ENCODE measurements around the gene KNG1. TPM values are rescaled to one million over a fixed set of nuclear protein-coding genes. Genes with fewer than 3 reads are reported as not detected.
"Not testable (repeated sequence)": the region's sequence is repeated elsewhere in the genome, so short reads cannot be mapped to it uniquely, and the experiment has no call there.

Gene KNG1
- total RNA-seq, 5 donors from 2014 or later (not counting 1 experiment from before 2014, with no cell fraction given): 0.22 to 0.47 (median 0.30) TPM; not detected in 2

GRCh38 chr3:186679151-186679550, 38.0 kb upstream of the KNG1 start:
- peaks cover 55 to 62% of the 10 kb centered on the region in 2 donors for H3K27me3 Mint-ChIP-seq
- no peak overlapping the region for H3K4me3 ChIP-seq (ENCODE audit: control insufficient read depth in 1 of 2, extremely low read depth in 1 of 2, low read length in 1 of 2)
- DNase-seq (no peak), ATAC-seq (replicated peaks in 1 of 4) (no peak)
- H3K4me3 Mint-ChIP-seq: no peak overlapping the region
- no peaks in the 10 kb centered on the region for H3K4me1 Mint-ChIP-seq
- H3K9me3 Mint-ChIP-seq: peaks cover 0 to 6% (median 0%) of the 10 kb centered on the region in 3 donors
- ChIA-PET POLR2A (interaction anchor here in 1 of 2 donors (0.6 kb wide), 2 partner anchors 11 to 78 kb away, joined by 3 read pairs; no protein-coding TSS in a partner anchor), CTCF (no interaction called here)
- WGBS (ENCODE audit: insufficient coverage): no CpG with 5 or more reads among the region's 1 CpG
- H3K27ac ChIP-seq (ENCODE audit: low read length): no peak overlapping the region
- no peaks in the 10 kb centered on the region for H3K36me3 Mint-ChIP-seq
- no peaks in the 10 kb centered on the region for H3K36me3 ChIP-seq (ENCODE audit: control insufficient read depth in 2 of 2, extremely low read depth in 1 of 2, insufficient read depth in 1 of 2, low read length in 1 of 2)
- H3K4me1 ChIP-seq (ENCODE audit: control insufficient read depth in 1 of 2, extremely low read depth in 1 of 2, insufficient read depth in 2 of 2, low read length in 2 of 2): no peaks in the 10 kb centered on the region
- H3K27ac Mint-ChIP-seq: no peak overlapping the region
- no peaks in the 10 kb centered on the region for H3K9me3 ChIP-seq
- peaks cover 6 to 15% of the 10 kb centered on the region in 2 experiments for H3K27me3 ChIP-seq (replicated peaks in 1 of 2; ENCODE audit: control insufficient read depth in 2 of 2, extremely low read depth in 1 of 2, insufficient read depth in 2 of 2, low read length in 1 of 2)

- H3K36me3 ChIP-seq (ENCODE audit: control insufficient read depth in 2 of 2, extremely low read depth in 1 of 2, insufficient read depth in 1 of 2, low read length in 1 of 2): no peaks in the 10 kb centered on the region
- CTCF ChIA-PET: no interaction called here
- H3K4me3 ChIP-seq (ENCODE audit: control insufficient read depth in 1 of 2, extremely low read depth in 1 of 2, low read length in 1 of 2): no peak overlapping the region
- peaks cover 0 to 2% of the 10 kb centered on the region in 2 experiments for H3K4me1 ChIP-seq (ENCODE audit: control insufficient read depth in 1 of 2, extremely low read depth in 1 of 2, insufficient read depth in 2 of 2, low read length in 2 of 2)
- H3K27ac ChIP-seq (ENCODE audit: low read length): no peak overlapping the region
- H3K4me1 Mint-ChIP-seq: no peaks in the 10 kb centered on the region
- DNase-seq (no peak), ATAC-seq (replicated peaks in 1 of 4) (no peak)
- H3K4me3 Mint-ChIP-seq: no peak overlapping the region
- H3K27me3 ChIP-seq (replicated peaks in 1 of 2; ENCODE audit: control insufficient read depth in 2 of 2, extremely low read depth in 1 of 2, insufficient read depth in 2 of 2, low read length in 1 of 2): peaks cover 2 to 18% of the 10 kb centered on the region in 2 experiments
- 100% methylated on average over 1 of the region's 1 CpG for WGBS (ENCODE audit: insufficient coverage)
- H3K9me3 Mint-ChIP-seq: peaks cover 7 to 16% (median 11%) of the 10 kb centered on the region in 3 donors
- H3K9me3 ChIP-seq: no peaks in the 10 kb centered on the region
- POLR2A ChIA-PET: no interaction called here
- no peak overlapping the region for H3K27ac Mint-ChIP-seq
- no peaks in the 10 kb centered on the region for H3K36me3 Mint-ChIP-seq
- peaks cover 58 to 62% of the 10 kb centered on the region in 2 donors for H3K27me3 Mint-ChIP-seq
These were observed 36.3 kb upstream of the KNG1 start for GRCh38 chr3:186680869-186681268.

GRCh38 chr3:186682812-186683211, 34.3 kb upstream of the KNG1 start:
- DNase-seq: no peak
- WGBS (ENCODE audit: insufficient coverage): 92% methylated on average over 2 of the region's 3 CpGs
- CTCF ChIA-PET: no interaction called here

GRCh38 chr3:186683979-186684378, 33.2 kb upstream of the KNG1 start:
- 52% methylated on average over 2 of the region's 3 CpGs for WGBS (ENCODE audit: insufficient coverage)
- ChIA-PET POLR2A (no interaction called here), CTCF (interaction anchor here in 1 of 2 donors (0.5 kb wide), 1 partner anchor 500 kb away, joined by 3 read pairs; no protein-coding TSS in a partner anchor)
- ATAC-seq (replicated peaks in 1 of 4) (no peak), DNase-seq (peak in 1 of 35 experiments; percentile 5)
- H3K4me3 ChIP-seq (ENCODE audit: control insufficient read depth in 1 of 2, extremely low read depth in 1 of 2, low read length in 1 of 2): no peak overlapping the region
- peaks cover 0 to 11% of the 10 kb centered on the region in 2 experiments for H3K4me1 ChIP-seq (ENCODE audit: control insufficient read depth in 1 of 2, extremely low read depth in 1 of 2, insufficient read depth in 2 of 2, low read length in 2 of 2)
- no peaks in the 10 kb centered on the region for H3K36me3 ChIP-seq (ENCODE audit: control insufficient read depth in 2 of 2, extremely low read depth in 1 of 2, insufficient read depth in 1 of 2, low read length in 1 of 2)
- Mint-ChIP-seq H3K27me3 (peaks cover 52 to 65% of the 10 kb centered on the region in 2 donors), H3K36me3 (peaks cover 4% of the 10 kb centered on the region), H3K9me3 (peaks cover 7 to 18% (median 16%) of the 10 kb centered on the region in 3 donors), H3K27ac (no peak overlapping the region), H3K4me3 (no peak overlapping the region), H3K4me1 (peaks cover 0 to 5% (median 0%) of the 10 kb centered on the region in 3 donors)
- peaks cover 2 to 10% of the 10 kb centered on the region in 2 experiments for H3K27me3 ChIP-seq (replicated peaks in 1 of 2; ENCODE audit: control insufficient read depth in 2 of 2, extremely low read depth in 1 of 2, insufficient read depth in 2 of 2, low read length in 1 of 2)
- no peak overlapping the region for H3K27ac ChIP-seq (ENCODE audit: low read length)
- H3K9me3 ChIP-seq: no peaks in the 10 kb centered on the region

More at GRCh38 chr3:186682812-186683211, 34.3 kb upstream of the KNG1 start:
- Mint-ChIP-seq H3K36me3 (peaks cover 4% of the 10 kb centered on the region), H3K27me3 (peaks cover 54 to 66% of the 10 kb centered on the region in 2 donors), H3K27ac (no peak overlapping the region), H3K4me1 (peaks cover 0 to 5% (median 0%) of the 10 kb centered on the region in 3 donors), H3K9me3 (peaks cover 7 to 18% (median 16%) of the 10 kb centered on the region in 3 donors), H3K4me3 (no peak overlapping the region)
- no peaks in the 10 kb centered on the region for H3K36me3 ChIP-seq (ENCODE audit: control insufficient read depth in 2 of 2, extremely low read depth in 1 of 2, insufficient read depth in 1 of 2, low read length in 1 of 2)
- POLR2A ChIA-PET: no interaction called here
- no peaks in the 10 kb centered on the region for H3K9me3 ChIP-seq
- peaks cover 0 to 11% of the 10 kb centered on the region in 2 experiments for H3K4me1 ChIP-seq (ENCODE audit: control insufficient read depth in 1 of 2, extremely low read depth in 1 of 2, insufficient read depth in 2 of 2, low read length in 2 of 2)
- no peak overlapping the region for H3K4me3 ChIP-seq (ENCODE audit: control insufficient read depth in 1 of 2, extremely low read depth in 1 of 2, low read length in 1 of 2)
- peaks cover 2 to 12% of the 10 kb centered on the region in 2 experiments for H3K27me3 ChIP-seq (replicated peaks in 1 of 2; ENCODE audit: control insufficient read depth in 2 of 2, extremely low read depth in 1 of 2, insufficient read depth in 2 of 2, low read length in 1 of 2)
- H3K27ac ChIP-seq (ENCODE audit: low read length): no peak overlapping the region
- ATAC-seq (replicated peaks in 1 of 4): no peak

GRCh38 chr3:186686475-186686874, 30.7 kb upstream of the KNG1 start:
- peaks cover 7 to 18% (median 16%) of the 10 kb centered on the region in 3 donors for H3K9me3 Mint-ChIP-seq
- POLR2A ChIA-PET: interaction anchor here in 1 of 2 donors (0.6 to 0.7 kb wide), 2 partner anchors 119 to 1094 kb away, joined by 3 to 5 read pairs; no protein-coding TSS in a partner anchor

GRCh38 chr3:186687120-186687651, 30.0 kb upstream of the KNG1 start:
- CTCF ChIA-PET: interaction anchor here in 1 of 2 donors (0.7 kb wide), 1 partner anchor 94 kb away, joined by 3 read pairs; no protein-coding TSS in a partner anchor
- no peak overlapping the region for H3K4me3 ChIP-seq (ENCODE audit: control insufficient read depth in 1 of 2, extremely low read depth in 1 of 2, low read length in 1 of 2)
- ATAC-seq (replicated peaks in 1 of 4): no peak
- WGBS (ENCODE audit: insufficient coverage): 78% methylated on average over 3 of the region's 12 CpGs
- Mint-ChIP-seq H3K36me3 (peaks cover 4% of the 10 kb centered on the region), H3K27me3 (peaks cover 40 to 44% of the 10 kb centered on the region in 2 donors), H3K9me3 (peaks cover 7 to 18% (median 16%) of the 10 kb centered on the region in 3 donors), H3K27ac (no peak overlapping the region), H3K4me3 (no peak overlapping the region), H3K4me1 (peaks cover 0 to 13% (median 0%) of the 10 kb centered on the region in 3 donors)
- no peak for DNase-seq
- H3K9me3 ChIP-seq: no peaks in the 10 kb centered on the region
- H3K27ac ChIP-seq (ENCODE audit: low read length): no peak overlapping the region
- H3K4me1 ChIP-seq (ENCODE audit: control insufficient read depth in 1 of 2, extremely low read depth in 1 of 2, insufficient read depth in 2 of 2, low read length in 2 of 2): peaks cover 0 to 17% of the 10 kb centered on the region in 2 experiments
- no peaks in the 10 kb centered on the region for H3K36me3 ChIP-seq (ENCODE audit: control insufficient read depth in 2 of 2, extremely low read depth in 1 of 2, insufficient read depth in 1 of 2, low read length in 1 of 2)
- peaks cover 4 to 14% of the 10 kb centered on the region in 2 experiments for H3K27me3 ChIP-seq (replicated peaks in 1 of 2; ENCODE audit: control insufficient read depth in 2 of 2, extremely low read depth in 1 of 2, insufficient read depth in 2 of 2, low read length in 1 of 2)
- POLR2A ChIA-PET: interaction anchor here in 1 of 2 donors (0.7 kb wide), 1 partner anchor 139 kb away, joined by 7 read pairs; no protein-coding TSS in a partner anchor

More at GRCh38 chr3:186686475-186686874, 30.7 kb upstream of the KNG1 start:
- peaks cover 40 to 45% of the 10 kb centered on the region in 2 donors for H3K27me3 Mint-ChIP-seq
- CTCF ChIA-PET: interaction anchor here (0.7 to 1.0 kb wide), 2 partner anchors 20 to 93 kb away, joined by 3 read pairs; no protein-coding TSS in a partner anchor
- not testable (repeated sequence) for H3K4me1 Mint-ChIP-seq; H3K4me3 ChIP-seq (ENCODE audit: control insufficient read depth in 1 of 2, extremely low read depth in 1 of 2, low read length in 1 of 2); H3K36me3 Mint-ChIP-seq; ATAC-seq (replicated peaks in 1 of 4); H3K4me3 Mint-ChIP-seq; H3K9me3 ChIP-seq; H3K27ac Mint-ChIP-seq; H3K36me3 ChIP-seq (ENCODE audit: control insufficient read depth in 2 of 2, extremely low read depth in 1 of 2, insufficient read depth in 1 of 2, low read length in 1 of 2); H3K27ac ChIP-seq (ENCODE audit: low read length)
- H3K27me3 ChIP-seq (replicated peaks in 1 of 2; ENCODE audit: control insufficient read depth in 2 of 2, extremely low read depth in 1 of 2, insufficient read depth in 2 of 2, low read length in 1 of 2): peaks cover 2 to 10% of the 10 kb centered on the region in 2 experiments
- 60% methylated on average over 1 of the region's 2 CpGs for WGBS (ENCODE audit: insufficient coverage)
- DNase-seq: peak in 2 of 35 experiments; percentile 0 to 13
- peaks cover 0 to 11% of the 10 kb centered on the region in 2 experiments for H3K4me1 ChIP-seq (ENCODE audit: control insufficient read depth in 1 of 2, extremely low read depth in 1 of 2, insufficient read depth in 2 of 2, low read length in 2 of 2)

Data from T-cell (primary cell).